ENCODE results near the gene TP53RK. TPM values are rescaled to one million over a fixed set of nuclear protein-coding genes. Genes with fewer than 3 reads are reported as not detected.

The TP53RK gene
- polyA plus RNA-seq, 1 experiment = 14.3 TPM

DNA sequence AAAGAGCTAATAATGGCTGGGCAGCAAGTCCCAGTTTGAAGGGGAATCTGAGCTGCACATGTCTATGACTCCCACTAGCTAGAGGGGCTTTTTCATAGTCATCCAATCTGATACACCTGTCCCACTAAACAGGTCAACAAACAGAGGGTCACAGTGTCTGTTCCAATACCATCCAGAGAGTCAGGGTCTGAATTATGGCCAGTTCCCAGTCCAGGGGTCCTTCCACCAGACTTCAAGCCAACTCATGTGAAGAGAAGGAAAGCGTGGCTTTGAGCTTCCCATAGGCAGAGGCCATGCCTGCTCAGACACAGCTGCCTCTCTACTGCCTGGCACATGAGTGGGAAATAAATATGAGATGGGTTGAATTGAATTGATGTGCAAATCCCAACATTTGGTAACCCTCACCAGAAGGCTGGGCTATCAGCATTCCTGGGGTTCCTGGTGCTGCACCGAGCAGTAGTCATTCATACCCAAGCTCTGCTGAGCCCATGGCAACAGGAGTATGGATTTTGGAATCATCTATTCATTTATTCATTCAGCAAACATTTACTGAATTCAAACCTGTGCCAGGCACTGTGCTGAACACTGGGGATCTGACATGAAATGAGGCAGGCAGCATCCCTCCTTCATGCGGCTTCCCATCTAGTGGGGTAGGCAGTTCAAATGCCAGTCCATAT is 17.2 kb downstream of the TP53RK start:
- CTCF ChIA-PET = interaction anchor here (0.6 kb wide), 1 partner anchor 33 kb away, joined by 4 read pairs; no protein-coding TSS in a partner anchor
- H3K9me3 ChIP-seq (ENCODE audit: control insufficient read depth, insufficient read depth, low read length) = peaks cover 4% of the 10 kb centered on the region; the same call in 1 of the 2 replicates
- no peak for DNase-seq (ENCODE audit: low read depth, low spot score)
- POLR2A ChIA-PET = no interaction called here
- H3K27me3 ChIP-seq (ENCODE audit: control insufficient read depth, insufficient read depth, low read length) = no peaks in the 10 kb centered on the region
- H3K27ac ChIP-seq (ENCODE audit: low read depth, low read length) = no peak overlapping the region
- no peak overlapping the region for H3K4me3 ChIP-seq (ENCODE audit: low read depth, low read length)
- TF ChIP-seq, protein P1, sequence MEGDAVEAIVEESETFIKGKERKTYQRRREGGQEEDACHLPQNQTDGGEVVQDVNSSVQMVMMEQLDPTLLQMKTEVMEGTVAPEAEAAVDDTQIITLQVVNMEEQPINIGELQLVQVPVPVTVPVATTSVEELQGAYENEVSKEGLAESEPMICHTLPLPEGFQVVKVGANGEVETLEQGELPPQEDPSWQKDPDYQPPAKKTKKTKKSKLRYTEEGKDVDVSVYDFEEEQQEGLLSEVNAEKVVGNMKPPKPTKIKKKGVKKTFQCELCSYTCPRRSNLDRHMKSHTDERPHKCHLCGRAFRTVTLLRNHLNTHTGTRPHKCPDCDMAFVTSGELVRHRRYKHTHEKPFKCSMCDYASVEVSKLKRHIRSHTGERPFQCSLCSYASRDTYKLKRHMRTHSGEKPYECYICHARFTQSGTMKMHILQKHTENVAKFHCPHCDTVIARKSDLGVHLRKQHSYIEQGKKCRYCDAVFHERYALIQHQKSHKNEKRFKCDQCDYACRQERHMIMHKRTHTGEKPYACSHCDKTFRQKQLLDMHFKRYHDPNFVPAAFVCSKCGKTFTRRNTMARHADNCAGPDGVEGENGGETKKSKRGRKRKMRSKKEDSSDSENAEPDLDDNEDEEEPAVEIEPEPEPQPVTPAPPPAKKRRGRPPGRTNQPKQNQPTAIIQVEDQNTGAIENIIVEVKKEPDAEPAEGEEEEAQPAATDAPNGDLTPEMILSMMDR (IDR thresholded peaks at IDR 0.05; ENCODE audit: low read depth, low read length) = no peak

DNA sequence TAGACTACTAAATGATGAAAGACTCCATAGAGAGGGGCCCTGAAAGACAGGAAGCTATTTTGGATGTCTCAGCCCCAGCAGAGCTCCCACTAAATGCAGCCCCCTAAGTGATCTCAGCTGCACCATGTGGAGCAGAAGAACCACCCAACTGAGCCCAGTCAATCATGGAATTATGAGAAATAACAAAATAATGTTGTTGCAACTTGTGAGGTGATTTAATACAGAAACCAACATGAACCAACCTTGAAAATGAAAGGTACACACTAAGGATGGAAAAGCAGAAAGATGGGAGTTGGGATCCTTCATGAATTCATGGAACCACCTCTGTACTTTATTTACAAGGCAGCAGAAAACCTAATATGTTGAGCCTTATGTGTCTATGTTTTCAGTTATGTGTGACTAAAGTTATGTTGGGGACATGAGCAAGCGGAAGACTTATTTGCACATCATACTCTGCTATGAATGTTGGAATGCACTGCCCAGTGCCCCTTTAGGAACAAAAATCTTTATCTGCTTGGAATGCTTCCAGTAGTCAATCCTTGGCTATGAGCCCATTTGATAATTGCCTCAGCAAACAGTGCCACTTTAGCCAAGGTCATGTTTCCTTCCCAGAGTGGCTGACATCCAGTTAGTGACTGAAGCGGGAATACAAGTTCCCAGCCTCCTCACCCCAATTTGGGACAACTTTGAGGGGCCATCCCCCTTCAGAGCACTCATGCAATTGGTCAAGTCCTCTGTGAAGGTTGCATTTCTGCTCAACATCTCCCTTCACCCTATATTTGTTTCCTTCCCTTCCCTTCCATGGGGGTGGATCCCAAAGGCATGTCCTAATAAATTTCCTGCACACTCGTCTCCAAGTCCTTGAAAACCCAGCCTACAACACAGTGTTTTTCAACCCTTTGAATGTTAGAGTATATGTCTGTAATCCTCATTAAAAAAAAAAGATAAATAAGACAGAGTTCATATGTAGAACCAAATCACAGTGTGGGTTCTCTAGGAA is 18.4 kb downstream of the TP53RK start:
- no peak for DNase-seq (ENCODE audit: low read depth, low spot score)
- ChIA-PET POLR2A (no interaction called here), CTCF (interaction anchor here (1.2 kb wide), 1 partner anchor 9 kb away, joined by 4 read pairs; no protein-coding TSS in a partner anchor)
- Histone ChIP-seq H3K27ac (ENCODE audit: low read depth, low read length) (no peak overlapping the region), H3K9me3 (ENCODE audit: control insufficient read depth, insufficient read depth, low read length) (peaks cover 4% of the 10 kb centered on the region; the same call in 1 of the 2 replicates), H3K4me3 (ENCODE audit: low read depth, low read length) (no peak overlapping the region), H3K27me3 (ENCODE audit: control insufficient read depth, insufficient read depth, low read length) (no peaks in the 10 kb centered on the region)
- TF ChIP-seq, protein P1 (IDR thresholded peaks at IDR 0.05; ENCODE audit: low read depth, low read length) = no peak

- TF ChIP-seq, protein P1 (IDR thresholded peaks at IDR 0.05; ENCODE audit: low read depth, low read length) = no peak
- Histone ChIP-seq H3K27me3 (ENCODE audit: control insufficient read depth, insufficient read depth, low read length) (no peaks in the 10 kb centered on the region), H3K9me3 (ENCODE audit: control insufficient read depth, insufficient read depth, low read length) (peaks cover 4% of the 10 kb centered on the region; the same call in 1 of the 2 replicates), H3K27ac (ENCODE audit: low read depth, low read length) (no peak overlapping the region), H3K4me3 (ENCODE audit: low read depth, low read length) (no peak overlapping the region)
- DNase-seq (ENCODE audit: low read depth, low spot score) = no peak
- POLR2A ChIA-PET = no interaction called here
- CTCF ChIA-PET = interaction anchor here (1.2 kb wide), 1 partner anchor 10 kb away, joined by 4 read pairs; no protein-coding TSS in a partner anchor
Observed at GRCh38 chr20:46670228-46670584, 19.0 kb downstream of the TP53RK start.

GRCh38 chr20:46666818-46667515 is 22.3 kb downstream of the TP53RK start:
- TF ChIP-seq, protein P1 (IDR thresholded peaks at IDR 0.05; ENCODE audit: low read depth, low read length) = no peak
- H3K9me3 ChIP-seq (ENCODE audit: control insufficient read depth, insufficient read depth, low read length) = peaks cover 4% of the 10 kb centered on the region; the same call in 1 of the 2 replicates
- no peak for DNase-seq (ENCODE audit: low read depth, low spot score)
- POLR2A ChIA-PET = no interaction called here
- H3K27me3 ChIP-seq (ENCODE audit: control insufficient read depth, insufficient read depth, low read length) = no peaks in the 10 kb centered on the region
- H3K4me3 ChIP-seq (ENCODE audit: low read depth, low read length) = no peak overlapping the region
- CTCF ChIA-PET = no interaction called here
- no peak overlapping the region for H3K27ac ChIP-seq (ENCODE audit: low read depth, low read length)
